Nephron (organoid): ENCODE data around the gene CNGA1.

ENCODE experiments used
- H3K27ac Mint-ChIP-seq, 3 experiments: 2 replicates each; pipeline ENCODE4 v1.8.0; 2020; ENCODE audit warnings: mixed read lengths in 3 of 3, mild to moderate bottlenecking in 2 of 3, moderate library complexity in 1 of 3
- H3K27me3 Mint-ChIP-seq: 2 replicates; pipeline ENCODE4 v1.8.0; 2021; ENCODE audit warnings: low read depth, mild to moderate bottlenecking, moderate library complexity, mixed read lengths
- H3K36me3 Mint-ChIP-seq: 2 replicates; pipeline ENCODE4 v1.8.0; 2020; ENCODE audit warnings: low read depth, mixed read lengths
- H3K4me1 Mint-ChIP-seq: 2 replicates; pipeline ENCODE4 v1.8.0; 2020; ENCODE audit warnings: mixed read lengths
- H3K4me3 Mint-ChIP-seq, 3 experiments: 2 replicates each; pipeline ENCODE4 v1.8.0; 2020; ENCODE audit warnings: mild to moderate bottlenecking in 3 of 3, mixed read lengths in 3 of 3, moderate library complexity in 2 of 3
- H3K9me3 Mint-ChIP-seq: 2 replicates; pipeline ENCODE4 v1.8.0; 2020; ENCODE audit warnings: mixed read lengths
- CTCF ChIP-seq, 3 experiments: fragments of 200-600 bp; sonication (generic); IDR thresholded peaks; one replicate each; pipeline ENCODE4 v1.5.0; 2021; ENCODE audit warnings: antibody characterized with exemption in 3 of 3; ENCODE audit not compliant: unreplicated experiment in 3 of 3

CNGA1 gene

GRCh38 chr4:47954245-47954644, 62.2 kb downstream of the CNGA1 start:
- no peak overlapping the region for H3K4me3 Mint-ChIP-seq
- no peaks in the 10 kb centered on the region for H3K9me3 Mint-ChIP-seq
- H3K27me3 Mint-ChIP-seq: peaks cover 3% of the 10 kb centered on the region
- H3K36me3 Mint-ChIP-seq: no peaks in the 10 kb centered on the region
- no peak overlapping the region for H3K27ac Mint-ChIP-seq
- no peaks in the 10 kb centered on the region for H3K4me1 Mint-ChIP-seq
- TF ChIP-seq CTCF (IDR thresholded peaks at IDR 0.05; ENCODE audit: unreplicated experiment in 3 of 3): no peak

DNA sequence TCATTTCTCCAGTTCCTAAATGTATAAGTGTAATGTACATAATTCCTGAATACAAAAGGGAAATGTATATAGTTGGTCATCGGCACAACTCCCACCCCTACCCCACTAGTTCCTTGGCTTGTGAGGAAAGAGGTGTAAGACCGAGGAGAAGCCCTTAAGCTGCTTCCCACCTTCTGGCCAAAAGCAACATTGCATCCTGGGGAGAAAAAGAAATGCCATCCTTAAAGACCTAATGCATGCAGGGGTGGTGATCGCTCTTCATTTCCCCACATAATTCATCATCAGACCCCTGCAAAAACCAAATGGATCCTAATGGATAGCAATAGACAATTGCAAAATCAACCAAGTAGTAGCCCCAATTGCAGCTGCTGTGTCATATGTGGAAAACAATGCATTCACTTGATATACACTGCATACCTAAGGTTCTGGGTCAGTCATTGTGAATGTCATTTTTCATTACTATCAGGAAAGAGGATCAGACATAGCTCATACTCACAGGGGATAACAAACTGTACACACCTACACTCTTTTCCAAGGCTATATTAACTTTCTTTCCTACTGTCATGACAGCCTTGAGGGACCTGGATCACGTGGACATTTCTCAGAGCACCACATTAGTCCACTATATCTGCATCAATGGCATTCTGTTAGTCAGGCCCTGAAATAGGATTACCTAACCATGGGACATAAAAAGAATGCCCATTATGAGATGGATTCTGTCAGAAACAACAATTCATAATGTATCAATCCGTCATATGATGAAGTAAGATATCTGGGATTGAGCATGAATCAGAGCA, 70.4 kb downstream of the CNGA1 start:
- no peak overlapping the region for H3K4me3 Mint-ChIP-seq
- no peak for TF ChIP-seq CTCF (IDR thresholded peaks at IDR 0.05; ENCODE audit: unreplicated experiment in 3 of 3)
- H3K27ac Mint-ChIP-seq: no peak overlapping the region
- no peaks in the 10 kb centered on the region for H3K4me1 Mint-ChIP-seq
- H3K27me3 Mint-ChIP-seq: no peaks in the 10 kb centered on the region
- no peaks in the 10 kb centered on the region for H3K36me3 Mint-ChIP-seq
- no peaks in the 10 kb centered on the region for H3K9me3 Mint-ChIP-seq

DNA sequence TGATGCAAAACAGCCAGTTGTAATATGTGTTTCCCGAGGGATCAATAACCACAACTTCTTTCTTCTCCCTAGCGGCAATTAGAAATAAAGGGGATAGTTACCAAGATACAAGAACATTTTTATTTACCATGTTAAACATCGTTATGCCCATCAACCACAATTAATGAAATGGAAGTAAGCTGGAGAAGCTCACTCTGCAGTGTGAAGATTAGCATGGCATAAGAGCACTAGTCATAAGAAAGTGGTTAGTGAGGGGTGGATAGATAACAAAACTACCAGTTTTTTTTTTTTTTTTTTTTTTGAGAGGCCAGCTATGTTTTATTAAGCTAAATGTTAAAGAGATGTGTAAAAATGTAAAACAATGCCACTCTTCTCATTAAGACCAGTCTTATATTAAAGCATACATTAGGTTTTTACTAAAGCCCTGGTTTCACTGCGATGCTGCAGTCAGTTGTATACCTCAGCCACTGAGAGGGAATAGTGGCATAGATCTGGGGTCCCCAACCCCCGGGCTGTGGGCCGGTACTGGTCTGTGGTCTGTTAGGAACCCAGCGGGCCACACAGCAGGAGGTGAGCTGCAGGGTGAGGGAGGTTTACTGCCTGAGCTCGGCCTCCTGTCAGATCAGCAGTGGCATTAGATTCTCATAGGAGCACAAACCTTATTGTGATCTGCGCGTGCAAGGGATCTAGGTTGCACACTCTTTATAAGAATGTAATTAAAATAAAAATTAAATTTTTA, 74.2 kb downstream of the CNGA1 start:
- no peak for TF ChIP-seq CTCF (IDR thresholded peaks at IDR 0.05; ENCODE audit: unreplicated experiment in 3 of 3)
- Mint-ChIP-seq H3K4me1 (no peaks in the 10 kb centered on the region), H3K4me3 (no peak overlapping the region), H3K27me3 (no peaks in the 10 kb centered on the region), H3K36me3 (no peaks in the 10 kb centered on the region), H3K9me3 (no peaks in the 10 kb centered on the region), H3K27ac (no peak overlapping the region)

- Mint-ChIP-seq H3K4me1 (no peaks in the 10 kb centered on the region), H3K36me3 (no peaks in the 10 kb centered on the region), H3K9me3 (no peaks in the 10 kb centered on the region), H3K27ac (no peak overlapping the region), H3K4me3 (no peak overlapping the region), H3K27me3 (no peaks in the 10 kb centered on the region)
- TF ChIP-seq CTCF (IDR thresholded peaks at IDR 0.05; ENCODE audit: unreplicated experiment in 3 of 3): no peak
These were observed 77.0 kb downstream of the CNGA1 start for GRCh38 chr4:47939456-47939855.

GRCh38 chr4:47936336-47936735, 80.1 kb downstream of the CNGA1 start:
- no peaks in the 10 kb centered on the region for H3K4me1 Mint-ChIP-seq
- no peaks in the 10 kb centered on the region for H3K27me3 Mint-ChIP-seq
- no peak overlapping the region for H3K4me3 Mint-ChIP-seq
- no peak for TF ChIP-seq CTCF (IDR thresholded peaks at IDR 0.05; ENCODE audit: unreplicated experiment in 3 of 3)
- H3K27ac Mint-ChIP-seq: no peak overlapping the region
- no peaks in the 10 kb centered on the region for H3K9me3 Mint-ChIP-seq
- H3K36me3 Mint-ChIP-seq: no peaks in the 10 kb centered on the region
